Testis (tissue), 3 donors: ENCODE data around the gene PSMA2. TPM values are rescaled to one million over a fixed set of nuclear protein-coding genes. Genes with fewer than 3 reads are reported as not detected.

Experiments
- DNase-seq: peaks from one replicate; pipeline ENCODE4 v3.0.0-alpha.2; 2019
- H3K27ac ChIP-seq, 2 donors: fragments of 200-600 bp; sonication (generic); one replicate each; pipeline ENCODE4 v1.5.1; 2019
- H3K27me3 ChIP-seq: fragments of 200-600 bp; sonication (generic); one replicate; pipeline ENCODE4 v1.5.1; 2019
- H3K36me3 ChIP-seq: fragments of 200-600 bp; sonication (generic); one replicate; pipeline ENCODE4 v1.5.1; 2017; ENCODE audit warnings: low read depth; ENCODE audit errors: missing control alignments
- H3K4me1 ChIP-seq: fragments of 200-600 bp; sonication (generic); one replicate; pipeline ENCODE4 v1.5.1; 2019
- H3K4me3 ChIP-seq, 2 donors: fragments of 200-600 bp; sonication (generic); one replicate each; pipeline ENCODE4 v1.5.1; 2017 to 2019
- H3K9me3 ChIP-seq: fragments of 200-600 bp; sonication (generic); one replicate; pipeline ENCODE4 v1.5.1; 2017
- POLR2A ChIP-seq: fragments of 450-650 bp; IDR thresholded peaks from one replicate; pipeline ENCODE4 v1.6.1; 2017; ENCODE audit warnings: antibody characterized with exemption, mild to moderate bottlenecking, moderate library complexity
- WGBS, 2 donors: methylation state at CpG; one replicate each; pipeline ENCODE4 v1.1.5; 2018; 5-methylcytosine and 5-hydroxymethylcytosine counted together
- intact Hi-C: fragments of 100-400 bp; cut with DNase I; formaldehyde crosslinking; loops from one replicate; pipeline ENCODE4 v1.15.1; 2023; ENCODE audit warnings: low total_unique reads
- polyA plus RNA-seq: library from polyadenylated mRNA; stranded (reverse); fragments of 350-450 nt; fragmentation: Illumina TruSeq; extraction: RNeasy Lipid Tissue Mini Kit (QIAGEN cat#74804); gene quantifications from one replicate; pipeline ENCODE4 v1.2.3, GENCODE V29; 2014; ENCODE audit warnings: low read depth, low replicate concordance; ENCODE audit not compliant: insufficient read depth
- total RNA-seq, 2 donors: library from RNA; depleted of rRNA; stranded (reverse); fragments of >200 nt; gene quantifications; one replicate each; pipeline ENCODE4 v1.2.3, GENCODE V29; 2016
- TF ChIP-seq, protein P1 (sequence below), 3 experiments: fragments of 450-650 bp in 2 of 3; fragments of 200-600 bp in 1 of 3; sonication (generic) in 1 of 3; IDR thresholded peaks; one replicate each; pipeline ENCODE4 v1.5.1; 2016 to 2019; ENCODE audit warnings: antibody characterized with exemption in 3 of 3, mild to moderate bottlenecking in 2 of 3, moderate library complexity in 1 of 3

Gene PSMA2
- total and polyA plus RNA-seq, 3 donors from 2014 or later = 50.1 to 114 (median 50.9) TPM

GRCh38 chr7:42883950-42884349 lies 48.0 kb downstream of the PSMA2 start:
- no peak overlapping the region for H3K27ac ChIP-seq
- no peaks in the 10 kb centered on the region for H3K4me1 ChIP-seq
- 84 to 93% methylated on average over 6 of the region's 6 CpGs for WGBS, 2 donors
- H3K36me3 ChIP-seq = no peaks in the 10 kb centered on the region
- no peak for TF ChIP-seq POLR2A
- TF ChIP-seq, protein P1, sequence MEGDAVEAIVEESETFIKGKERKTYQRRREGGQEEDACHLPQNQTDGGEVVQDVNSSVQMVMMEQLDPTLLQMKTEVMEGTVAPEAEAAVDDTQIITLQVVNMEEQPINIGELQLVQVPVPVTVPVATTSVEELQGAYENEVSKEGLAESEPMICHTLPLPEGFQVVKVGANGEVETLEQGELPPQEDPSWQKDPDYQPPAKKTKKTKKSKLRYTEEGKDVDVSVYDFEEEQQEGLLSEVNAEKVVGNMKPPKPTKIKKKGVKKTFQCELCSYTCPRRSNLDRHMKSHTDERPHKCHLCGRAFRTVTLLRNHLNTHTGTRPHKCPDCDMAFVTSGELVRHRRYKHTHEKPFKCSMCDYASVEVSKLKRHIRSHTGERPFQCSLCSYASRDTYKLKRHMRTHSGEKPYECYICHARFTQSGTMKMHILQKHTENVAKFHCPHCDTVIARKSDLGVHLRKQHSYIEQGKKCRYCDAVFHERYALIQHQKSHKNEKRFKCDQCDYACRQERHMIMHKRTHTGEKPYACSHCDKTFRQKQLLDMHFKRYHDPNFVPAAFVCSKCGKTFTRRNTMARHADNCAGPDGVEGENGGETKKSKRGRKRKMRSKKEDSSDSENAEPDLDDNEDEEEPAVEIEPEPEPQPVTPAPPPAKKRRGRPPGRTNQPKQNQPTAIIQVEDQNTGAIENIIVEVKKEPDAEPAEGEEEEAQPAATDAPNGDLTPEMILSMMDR (IDR thresholded peaks at IDR 0.05) = no peak
- peak; percentile 73 for DNase-seq
- H3K4me3 ChIP-seq = no peak overlapping the region
- no peaks in the 10 kb centered on the region for H3K27me3 ChIP-seq
- H3K9me3 ChIP-seq = no peaks in the 10 kb centered on the region
- intact Hi-C loops = no loop called here

DNA sequence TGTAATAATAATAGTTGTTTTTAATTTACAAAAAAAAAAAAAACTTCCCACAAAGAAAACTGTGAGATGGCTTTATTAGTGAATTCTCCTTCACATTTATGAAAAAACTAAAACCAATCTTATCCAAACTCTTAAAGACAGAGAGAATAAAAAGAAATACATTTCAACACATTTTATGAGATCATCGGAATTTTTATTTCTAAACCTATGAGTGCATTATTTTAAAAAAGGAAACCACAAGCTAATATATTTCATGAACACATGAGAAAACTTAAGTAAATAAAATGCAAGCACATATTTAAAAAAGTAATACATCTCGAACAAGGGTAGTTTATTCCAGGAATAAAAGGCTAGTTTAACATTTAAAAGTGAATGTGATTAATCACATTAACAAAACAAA lies 51.6 kb downstream of the PSMA2 start:
- TF ChIP-seq, protein P1 (IDR thresholded peaks at IDR 0.05) = no peak
- no peak for TF ChIP-seq POLR2A
- H3K27ac ChIP-seq = no peak overlapping the region
- WGBS, 2 donors = 92 to 95% methylated on average over 2 of the region's 2 CpGs
- H3K9me3 ChIP-seq = no peaks in the 10 kb centered on the region
- intact Hi-C loops = no loop called here
- H3K36me3 ChIP-seq = no peaks in the 10 kb centered on the region
- DNase-seq = no peak
- no peak overlapping the region for H3K4me3 ChIP-seq
- no peaks in the 10 kb centered on the region for H3K4me1 ChIP-seq
- no peaks in the 10 kb centered on the region for H3K27me3 ChIP-seq

DNA sequence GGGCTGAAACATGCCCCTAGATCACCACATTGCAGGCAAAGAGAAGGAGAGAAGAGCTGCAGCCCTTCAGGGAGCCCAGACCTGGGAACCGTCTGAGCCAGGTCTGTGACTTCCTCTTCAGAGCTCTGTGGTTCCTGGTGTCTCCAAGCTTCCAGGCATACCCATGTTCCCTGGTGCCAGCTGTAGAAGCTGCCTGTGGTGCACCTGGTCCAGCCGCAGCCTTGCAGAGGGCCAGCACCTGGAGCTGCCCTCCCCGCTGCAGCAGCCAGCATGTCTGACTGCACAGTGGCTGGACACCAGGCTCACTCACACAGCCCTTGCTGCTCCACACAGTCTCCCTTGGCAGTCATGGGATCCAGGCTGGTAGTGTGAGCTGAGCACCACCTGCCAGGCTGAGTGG lies 53.7 kb downstream of the PSMA2 start:
- TF ChIP-seq POLR2A = no peak
- TF ChIP-seq, protein P1 (IDR thresholded peaks at IDR 0.05) = no peak
- no peak overlapping the region for H3K27ac ChIP-seq
- no peaks in the 10 kb centered on the region for H3K9me3 ChIP-seq
- 86 to 93% methylated on average over 3 of the region's 3 CpGs for WGBS, 2 donors
- H3K4me3 ChIP-seq = no peak overlapping the region
- no peaks in the 10 kb centered on the region for H3K27me3 ChIP-seq
- intact Hi-C loops = no loop called here
- no peaks in the 10 kb centered on the region for H3K36me3 ChIP-seq
- DNase-seq = no peak
- H3K4me1 ChIP-seq = no peaks in the 10 kb centered on the region

DNA sequence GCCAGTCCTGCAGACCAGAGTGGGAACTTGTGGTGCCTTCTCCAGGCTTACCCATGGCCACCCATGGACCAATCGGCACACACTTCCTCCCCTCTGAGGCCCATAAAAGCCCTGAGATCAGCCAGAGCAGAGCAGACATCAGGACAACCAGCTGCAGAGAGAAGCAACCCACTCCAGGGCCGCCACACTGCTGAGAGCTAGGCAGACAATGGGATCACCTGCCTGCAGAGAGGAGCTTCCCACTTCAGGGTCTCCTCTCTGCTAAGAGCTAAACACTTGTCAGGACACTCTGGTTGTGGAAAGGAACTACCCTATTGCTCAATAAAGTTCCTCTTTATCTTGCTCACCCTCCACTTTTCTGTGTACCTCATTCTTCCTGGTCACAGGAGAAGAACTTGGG lies 54.1 kb downstream of the PSMA2 start:
- 82 to 100% methylated on average over 1 to 2 of the region's 2 CpGs for WGBS, 2 donors
- Histone ChIP-seq H3K9me3 (no peaks in the 10 kb centered on the region), H3K36me3 (no peaks in the 10 kb centered on the region), H3K4me3 (no peak overlapping the region), H3K4me1 (no peaks in the 10 kb centered on the region), H3K27me3 (no peaks in the 10 kb centered on the region), H3K27ac (no peak overlapping the region)
- intact Hi-C loops = no loop called here
- DNase-seq = no peak
- no peak for TF ChIP-seq POLR2A
- TF ChIP-seq, protein P1 (IDR thresholded peaks at IDR 0.05) = no peak
